Keratinocyte (primary cell): ENCODE data around the gene CCDC180. TPM values are rescaled to one million over a fixed set of nuclear protein-coding genes. Genes with fewer than 3 reads are reported as not detected.

Experiments used
- DNase-seq: peaks from one replicate; pipeline ENCODE4 v3.0.0-alpha.2; 2011; ENCODE audit warnings: low read depth, missing footprints, low spot score
- FAIRE-seq: peaks from 2 replicates; lab custom pipeline; 2011; peaks lifted over from hg19 to GRCh38; lab: Jason Lieb, UNC
- H2AFZ ChIP-seq: 2 replicates; pipeline ENCODE4 v1.6.0; 2012; ENCODE audit warnings: low read length, control low read depth, inconsistent platforms; ENCODE audit not compliant: control insufficient read depth
- H3K27ac ChIP-seq: 2 replicates; pipeline ENCODE4 v1.5.1; 2011; ENCODE audit warnings: low read length; ENCODE audit not compliant: control insufficient read depth, insufficient read depth
- H3K27me3 ChIP-seq: 3 replicates; pipeline ENCODE4 v1.6.0; 2011; ENCODE audit warnings: low read length; ENCODE audit not compliant: control insufficient read depth, insufficient read depth; ENCODE audit errors: extremely low read depth
- H3K36me3 ChIP-seq, 2 experiments: 2 replicates in 1 of 2; 3 replicates in 1 of 2; pipeline ENCODE4 v1.5.1; 2011; ENCODE audit warnings: low read length in 2 of 2, mild to moderate bottlenecking in 1 of 2; ENCODE audit not compliant: control insufficient read depth in 2 of 2, insufficient read depth in 2 of 2; ENCODE audit errors: extremely low read depth in 1 of 2
- H3K4me1 ChIP-seq: 3 replicates; pipeline ENCODE4 v1.5.1; 2011; ENCODE audit warnings: low read length; ENCODE audit not compliant: control insufficient read depth, insufficient read depth; ENCODE audit errors: extremely low read depth
- H3K4me2 ChIP-seq: 3 replicates; pipeline ENCODE4 v1.6.0; 2011; ENCODE audit warnings: low read depth, low read length; ENCODE audit not compliant: control insufficient read depth, insufficient read depth; ENCODE audit errors: extremely low read depth
- H3K4me3 ChIP-seq, 3 experiments: fragments of 200-600 bp in 1 of 3; sonication (generic) in 1 of 3; 2 replicates in 2 of 3; 3 replicates in 1 of 3; pipeline ENCODE4 v1.5.1; 2011 to 2016; ENCODE audit warnings: low read length in 3 of 3, mild to moderate bottlenecking in 3 of 3, control low read depth in 2 of 3, inconsistent platforms in 1 of 3, low read depth in 1 of 3, mixed read lengths in 1 of 3, mixed run types in 1 of 3, moderate library complexity in 1 of 3; ENCODE audit not compliant: control insufficient read depth in 2 of 3, insufficient read depth in 2 of 3; ENCODE audit errors: extremely low read depth in 1 of 3
- H3K79me2 ChIP-seq: 2 replicates; pipeline ENCODE4 v1.6.0; 2012; ENCODE audit warnings: low read length; ENCODE audit not compliant: control insufficient read depth, insufficient read depth
- H3K9ac ChIP-seq: 3 replicates; pipeline ENCODE4 v1.6.0; 2011; ENCODE audit warnings: low read length; ENCODE audit not compliant: control insufficient read depth, insufficient read depth; ENCODE audit errors: extremely low read depth
- H3K9me1 ChIP-seq: 3 replicates; pipeline ENCODE4 v1.6.0; 2011; ENCODE audit warnings: low read length; ENCODE audit not compliant: control insufficient read depth, insufficient read depth; ENCODE audit errors: extremely low read depth
- H3K9me3 ChIP-seq: 2 replicates; pipeline ENCODE4 v1.5.1; 2012; ENCODE audit warnings: low read depth, low read length; ENCODE audit not compliant: control insufficient read depth
- H4K20me1 ChIP-seq: 3 replicates; pipeline ENCODE4 v1.6.0; 2011; ENCODE audit warnings: low read length; ENCODE audit not compliant: control insufficient read depth, insufficient read depth; ENCODE audit errors: extremely low read depth
- CTCF ChIP-seq, 3 experiments: IDR thresholded peaks in 1 of 3; conservative IDR thresholded peaks in 1 of 3; optimal IDR thresholded peaks in 1 of 3; 2 replicates in 2 of 3; 3 replicates in 1 of 3; pipeline versions ENCODE3 to v1.5.1; 2011; ENCODE audit warnings: low read length in 3 of 3, mild to moderate bottlenecking in 3 of 3, moderate library complexity in 2 of 3, control low read depth in 1 of 3, inconsistent platforms in 1 of 3; ENCODE audit not compliant: insufficient read depth in 2 of 3; ENCODE audit errors: extremely low read depth in 1 of 3
- EZH2 ChIP-seq: IDR thresholded peaks from one replicate; pipeline ENCODE4 v1.6.1; 2012; ENCODE audit warnings: inconsistent platforms, mild to moderate bottlenecking, low read length, moderate library complexity
- dilution Hi-C: fragments of 300-500 bp; cut with MboI; formaldehyde crosslinking; loops from one replicate; pipeline ENCODE4 v1.7.0; 2020; ENCODE audit warnings: low sequenced_read_pairs; ENCODE audit not compliant: extremely low pct_ligation_motif_present
- polyA plus RNA-seq, 5 experiments: library from polyadenylated mRNA; depleted of rRNA in 3 of 5; stranded (reverse) in 3 of 5; stranded (forward) in 1 of 5; unstranded in 1 of 5; fragments of >200 nt; gene quantifications; 1 replicate in 1 of 5; 2 replicates in 3 of 5; 3 replicates in 1 of 5; pipeline versions ENCODE4 v1.2.1 to v1.2.3, GENCODE V29; 2011 to 2012; ENCODE audit warnings: missing spikeins in 2 of 5, low read depth in 1 of 5, low replicate concordance in 1 of 5

The CCDC180 gene
- polyA plus RNA-seq, 1 donor (not counting 4 experiments of a cell fraction or from before 2014, with no cell fraction given): 0.33 TPM

GRCh38 chr9:97321251-97321650 is 13.8 kb downstream of the CCDC180 start:
- Histone ChIP-seq H3K79me2 (no peaks in the 10 kb centered on the region), H3K9me1 (no peaks in the 10 kb centered on the region), H3K9ac (no peak overlapping the region), H3K27ac (no peak overlapping the region), H3K4me3 (no peak overlapping the region), H3K36me3 (no peaks in the 10 kb centered on the region), H4K20me1 (no peaks in the 10 kb centered on the region), H3K27me3 (no peaks in the 10 kb centered on the region), H3K4me2 (no peak overlapping the region), H3K4me1 (no peaks in the 10 kb centered on the region), H3K9me3 (no peaks in the 10 kb centered on the region), H2AFZ (no peak overlapping the region)
- DNase-seq: no peak
- TF ChIP-seq EZH2 (no peak), CTCF (optimal IDR thresholded peaks at IDR 0.05 in 1 of 3, IDR thresholded peaks at IDR 0.05 in 1 of 3, conservative IDR thresholded peaks at IDR 0.05 in 1 of 3; ENCODE audit: extremely low read depth in 1 of 3, insufficient read depth in 2 of 3, low read length in 3 of 3) (no peak)
- no peak for FAIRE-seq
- dilution Hi-C loops: no loop called here

GRCh38 chr9:97321691-97322090 is 14.2 kb downstream of the CCDC180 start:
- H3K36me3 ChIP-seq: no peaks in the 10 kb centered on the region
- no peak overlapping the region for H2AFZ ChIP-seq
- dilution Hi-C loops: no loop called here
- FAIRE-seq (no peak), DNase-seq (no peak)
- no peaks in the 10 kb centered on the region for H3K9me3 ChIP-seq
- no peak for TF ChIP-seq CTCF (optimal IDR thresholded peaks at IDR 0.05 in 1 of 3, IDR thresholded peaks at IDR 0.05 in 1 of 3, conservative IDR thresholded peaks at IDR 0.05 in 1 of 3; ENCODE audit: extremely low read depth in 1 of 3, insufficient read depth in 2 of 3, low read length in 3 of 3)
- no peak for TF ChIP-seq EZH2
- no peaks in the 10 kb centered on the region for H4K20me1 ChIP-seq
- no peaks in the 10 kb centered on the region for H3K9me1 ChIP-seq
- no peaks in the 10 kb centered on the region for H3K79me2 ChIP-seq
- H3K9ac ChIP-seq: no peak overlapping the region
- no peaks in the 10 kb centered on the region for H3K4me1 ChIP-seq
- no peaks in the 10 kb centered on the region for H3K27me3 ChIP-seq
- no peak overlapping the region for H3K27ac ChIP-seq
- no peak overlapping the region for H3K4me3 ChIP-seq
- no peak overlapping the region for H3K4me2 ChIP-seq
